NCI-H2196 treated with DMSO at 0.1 percent for 48 hours (cell line): ENCODE data around the gene FSHB.
A peak's percentile ranks its signal among the peaks of the same experiment; 100 is the strongest.
"Not testable (repeated sequence)": the region's sequence is repeated elsewhere in the genome, so short reads cannot be mapped to it uniquely, and the experiment has no call there.

Source experiments
- DNase-seq: peaks from one replicate; lab custom pipeline; 2025; ENCODE audit not compliant: unreplicated experiment; lab: John Stamatoyannopoulos, UW

FSHB gene

GRCh38 chr11:30230714-30231113 lies at the start of gene FSHB:
Gene FSHB, plus strand, starts transcription at chr11:30231014. Its CDS starts 889 bp downstream, at chr11:30231903.
- DNase-seq = no peak

- no peak for DNase-seq
These were observed 44.1 kb upstream of the FSHB start for GRCh38 chr11:30186748-30187147.

GRCh38 chr11:30192620-30193019 lies 38.2 kb upstream of the FSHB start:
- no peak for DNase-seq

- DNase-seq = peak; percentile 4
These were observed 34.2 kb upstream of the FSHB start for GRCh38 chr11:30196400-30197206.

GRCh38 chr11:30197869-30198268 lies 32.9 kb upstream of the FSHB start:
- DNase-seq = no peak

GRCh38 chr11:30202989-30203388 lies 27.8 kb upstream of the FSHB start:
- not testable (repeated sequence) for DNase-seq

GRCh38 chr11:30203850-30204249 lies 27.0 kb upstream of the FSHB start:
- DNase-seq = no peak

GRCh38 chr11:30206249-30206996 lies 24.4 kb upstream of the FSHB start:
- DNase-seq = no peak

- DNase-seq = no peak
These were observed 20.5 kb upstream of the FSHB start for GRCh38 chr11:30210357-30210756.

GRCh38 chr11:30216534-30216933 lies 14.3 kb upstream of the FSHB start:
- DNase-seq = no peak

- no peak for DNase-seq
These were observed 12.5 kb upstream of the FSHB start for GRCh38 chr11:30218278-30218677.

GRCh38 chr11:30225642-30226041 lies 5.2 kb upstream of the FSHB start:
- DNase-seq = no peak

GRCh38 chr11:30228323-30228884 lies 2.4 kb upstream of the FSHB start:
- DNase-seq = no peak

- no peak for DNase-seq
These were observed 8.2 kb downstream of the FSHB start for GRCh38 chr11:30239025-30239424.

GRCh38 chr11:30244265-30244664 lies 13.5 kb downstream of the FSHB start:
- DNase-seq = no peak

GRCh38 chr11:30245621-30246020 lies 14.8 kb downstream of the FSHB start:
- no peak for DNase-seq

- no peak for DNase-seq
These were observed 23.8 kb downstream of the FSHB start for GRCh38 chr11:30254307-30255298.

- no peak for DNase-seq
These were observed 24.8 kb downstream of the FSHB start for GRCh38 chr11:30255637-30256036.

GRCh38 chr11:30257058-30257457 lies 26.2 kb downstream of the FSHB start:
- no peak for DNase-seq

GRCh38 chr11:30258679-30259078 lies 27.9 kb downstream of the FSHB start:
- DNase-seq = no peak

GRCh38 chr11:30260813-30261212 lies 30.0 kb downstream of the FSHB start:
- DNase-seq = no peak
